GM19099 (cell line): Measurements from ENCODE around the gene HEPN1.

Experiments
- POLR2A ChIP-seq: IDR thresholded peaks from 3 replicates; pipeline ENCODE4 v1.6.1; 2011; ENCODE audit warnings: low read depth; ENCODE audit not compliant: insufficient read length; ENCODE audit errors: extremely low read depth

Gene HEPN1

DNA sequence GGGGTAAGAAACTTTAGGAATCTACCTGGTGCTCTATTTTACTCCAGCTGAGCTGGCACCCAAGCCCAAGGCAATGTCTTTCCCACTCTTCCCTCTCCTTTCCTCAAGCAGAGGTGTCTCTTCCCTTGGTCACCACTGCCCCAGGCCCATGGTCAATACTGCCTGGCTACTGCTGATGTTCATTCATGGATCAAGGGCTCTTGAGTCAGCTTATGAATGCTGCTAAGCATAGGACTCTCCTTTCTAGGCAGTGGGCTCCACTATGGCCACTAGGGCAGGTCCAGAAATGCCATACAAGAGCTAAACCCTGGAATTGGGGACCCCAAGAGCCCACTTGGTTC is 2.7 kb upstream of the HEPN1 start:
- TF ChIP-seq POLR2A = no peak

DNA sequence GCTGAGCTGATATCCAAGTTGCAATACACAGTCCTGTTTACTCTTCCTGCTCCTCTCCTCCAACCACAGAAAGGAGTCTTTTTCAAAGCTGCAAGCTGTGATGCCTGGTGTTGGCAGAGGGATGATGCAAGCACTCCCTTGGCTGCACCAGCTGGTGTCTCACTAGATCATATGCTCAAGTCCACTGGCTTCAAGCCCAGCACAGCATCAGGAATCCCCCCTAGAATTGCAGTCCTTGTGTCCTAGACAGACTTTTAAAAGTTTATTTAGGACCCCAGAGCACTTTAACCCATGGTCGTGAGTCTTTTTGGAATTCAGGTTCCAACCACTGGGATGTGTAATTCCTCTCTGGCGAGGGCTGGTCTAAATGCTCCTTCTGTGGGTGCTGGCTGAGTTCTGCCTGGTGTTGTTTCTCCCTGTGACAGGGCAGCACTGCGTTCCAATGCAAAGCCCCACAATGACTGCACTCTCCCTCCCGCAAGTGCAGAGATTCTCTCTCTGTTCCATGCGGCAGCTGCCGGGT is 1.9 kb upstream of the HEPN1 start:
- TF ChIP-seq POLR2A = no peak

DNA sequence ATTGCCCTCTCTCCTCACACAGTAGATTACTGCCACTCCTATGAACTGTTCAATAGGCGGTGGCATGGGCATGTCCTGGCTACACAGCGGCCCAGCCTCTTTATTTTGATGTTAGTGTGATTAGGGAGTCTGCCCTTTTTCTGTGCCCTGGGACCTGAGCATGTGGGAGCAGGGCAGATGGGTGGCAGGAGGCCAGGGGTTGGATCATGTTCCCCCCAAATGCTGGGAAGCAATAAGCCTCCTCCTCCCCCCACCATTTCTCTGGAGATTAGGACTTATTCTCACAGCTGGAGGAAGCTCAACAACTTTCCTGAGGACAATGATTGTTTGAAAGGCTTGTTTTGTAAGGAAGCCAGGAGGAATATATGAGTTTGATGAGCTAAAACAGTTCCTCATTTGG is 848 bp downstream of the HEPN1 start:
- TF ChIP-seq POLR2A = no peak

DNA sequence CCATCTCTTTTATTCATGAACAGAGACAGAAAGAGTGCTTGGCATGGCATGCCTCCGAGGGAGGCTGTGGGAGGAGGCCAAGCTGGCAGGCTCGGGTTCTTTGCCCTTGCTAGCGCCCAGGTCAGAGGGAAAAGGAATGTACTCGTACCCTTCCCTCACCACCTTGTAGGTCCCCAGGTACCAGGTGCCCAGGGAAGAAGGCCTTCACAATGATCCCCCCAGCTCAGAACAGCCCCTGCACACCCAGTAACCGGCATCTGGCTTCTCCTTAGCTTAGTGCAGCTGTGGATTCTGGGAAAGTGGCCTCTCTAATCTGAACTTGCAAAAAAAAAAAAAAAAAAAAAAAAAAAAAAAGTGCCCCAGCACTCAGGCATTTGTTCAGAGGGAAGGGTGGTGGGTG is 1.3 kb downstream of the HEPN1 start:
- TF ChIP-seq POLR2A = no peak

DNA sequence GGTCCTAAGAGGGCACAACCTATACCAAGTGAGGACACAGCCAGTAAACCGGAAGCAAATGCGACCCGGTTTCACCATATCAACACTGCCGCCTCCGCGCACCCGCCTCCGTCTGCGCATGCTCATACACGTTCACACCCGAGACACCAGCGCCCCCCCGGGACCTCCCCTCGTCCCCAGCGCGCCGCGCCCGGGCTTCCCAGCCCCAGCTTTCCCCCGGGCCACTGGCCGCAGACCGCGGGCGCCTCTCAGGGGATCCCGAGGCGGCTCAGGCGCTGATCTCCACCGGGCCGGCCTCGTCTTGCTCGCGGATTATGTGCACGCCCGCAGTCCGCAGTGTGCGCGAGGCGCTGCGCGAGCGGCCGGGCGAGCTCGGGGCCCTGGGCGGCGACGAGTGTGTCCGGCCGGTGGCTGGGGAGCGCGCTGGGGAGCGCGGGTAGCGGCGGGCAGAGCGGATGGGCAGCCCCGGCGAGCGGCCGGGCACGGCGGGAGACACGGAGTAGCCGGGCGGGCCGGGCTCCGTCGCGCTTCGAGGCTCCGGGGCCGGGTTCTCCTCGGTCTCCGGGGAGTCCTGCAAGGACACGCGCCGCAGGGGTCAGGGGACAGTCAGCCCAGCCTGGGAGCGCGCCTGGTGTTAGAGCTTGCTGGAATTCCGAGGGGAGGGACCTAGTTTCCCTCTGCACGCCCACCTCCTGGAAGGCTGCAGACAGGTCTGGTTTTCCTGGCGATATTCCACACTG is 2.0 kb downstream of the HEPN1 start:
- TF ChIP-seq POLR2A = no peak

DNA sequence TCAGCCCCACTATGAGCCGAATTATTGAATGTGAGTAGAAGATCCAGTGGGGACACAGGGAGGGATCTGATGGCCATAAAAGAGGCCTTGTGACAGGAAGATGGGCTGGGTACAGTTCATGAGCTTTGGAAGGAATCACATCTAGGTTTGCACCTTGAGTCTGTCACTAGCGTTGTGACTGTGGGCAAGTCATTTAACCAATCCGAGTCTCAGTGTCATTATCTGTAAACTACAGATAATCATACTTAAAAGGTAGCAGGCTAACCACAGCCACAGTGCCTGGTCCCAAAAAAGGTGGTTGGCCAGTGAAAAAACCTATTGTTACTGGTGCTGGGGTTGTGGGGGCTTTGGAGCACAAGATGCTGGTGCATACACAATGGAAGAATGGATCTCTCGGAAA is 3.8 kb downstream of the HEPN1 start:
- TF ChIP-seq POLR2A = no peak

DNA sequence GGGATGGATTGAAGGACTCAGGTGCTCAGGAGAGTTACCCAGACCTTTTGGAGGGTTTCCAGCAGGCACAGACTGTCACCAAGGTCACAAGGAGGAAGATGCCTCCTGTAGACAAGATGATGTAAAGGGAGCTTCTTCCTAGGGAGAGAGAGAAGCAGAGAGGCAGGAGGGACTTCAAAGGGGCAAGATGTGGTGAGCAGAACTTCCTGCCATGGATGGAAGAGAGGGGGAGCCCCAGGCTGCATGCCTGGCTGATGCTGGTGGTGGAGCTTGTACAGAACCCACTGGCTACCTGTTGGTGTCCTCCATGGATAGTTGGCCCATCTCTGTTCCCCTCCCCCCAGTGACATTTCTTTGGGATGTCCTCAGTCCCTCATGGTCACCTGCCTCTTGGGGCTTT is 4.2 kb downstream of the HEPN1 start:
- no peak for TF ChIP-seq POLR2A

DNA sequence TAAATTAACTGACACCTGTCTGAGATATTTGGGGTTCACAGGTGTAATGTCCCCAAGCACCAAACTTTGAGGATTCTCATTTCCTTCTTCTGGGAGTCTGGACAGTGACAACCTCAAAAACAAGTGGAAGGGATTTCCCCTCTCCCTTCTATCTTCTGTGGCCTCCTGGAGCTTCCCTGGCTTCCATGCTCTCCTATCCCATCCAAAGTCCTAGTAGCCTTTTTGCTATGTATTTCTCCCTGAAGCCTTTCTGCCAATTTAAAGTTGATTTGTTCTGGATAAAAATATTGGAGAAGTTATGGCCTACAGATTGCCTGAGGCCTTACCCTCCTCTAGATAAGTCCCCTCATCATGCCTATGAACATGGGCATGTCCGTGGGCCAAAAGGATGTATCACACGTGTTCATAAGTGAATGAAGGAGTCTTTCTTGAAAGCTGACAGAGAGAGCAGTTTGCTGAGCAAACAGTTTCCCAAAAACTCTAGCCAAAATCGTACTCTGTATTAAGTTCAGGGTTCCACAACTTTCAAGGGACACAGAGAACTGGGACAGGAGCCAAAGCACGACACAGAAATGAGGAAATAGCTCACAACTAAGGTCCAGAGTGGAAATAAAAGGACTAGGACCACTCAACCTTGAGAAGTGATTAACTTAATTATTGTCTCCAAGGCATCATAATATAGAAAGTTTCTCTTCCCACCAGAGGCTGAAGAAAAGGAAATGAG is 10.1 kb downstream of the HEPN1 start:
- no peak for TF ChIP-seq POLR2A

DNA sequence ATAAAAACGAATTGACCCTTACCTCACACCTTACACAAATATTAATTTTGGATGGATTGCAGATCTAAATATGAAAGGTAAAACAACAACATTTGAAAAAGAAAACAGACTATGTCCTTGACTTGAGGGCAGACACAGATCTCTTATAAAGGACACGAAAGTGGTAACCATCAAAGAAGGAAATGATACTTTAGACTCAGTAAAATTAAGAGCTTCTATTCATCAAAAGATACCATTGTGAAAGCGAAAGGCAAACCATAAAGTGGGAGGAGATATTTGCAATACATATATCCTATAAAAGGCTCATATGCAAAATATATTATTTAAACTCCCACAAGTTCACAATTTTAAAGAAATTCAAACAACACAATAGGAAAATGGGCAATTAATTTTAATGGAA is 11.7 kb downstream of the HEPN1 start:
- no peak for TF ChIP-seq POLR2A

DNA sequence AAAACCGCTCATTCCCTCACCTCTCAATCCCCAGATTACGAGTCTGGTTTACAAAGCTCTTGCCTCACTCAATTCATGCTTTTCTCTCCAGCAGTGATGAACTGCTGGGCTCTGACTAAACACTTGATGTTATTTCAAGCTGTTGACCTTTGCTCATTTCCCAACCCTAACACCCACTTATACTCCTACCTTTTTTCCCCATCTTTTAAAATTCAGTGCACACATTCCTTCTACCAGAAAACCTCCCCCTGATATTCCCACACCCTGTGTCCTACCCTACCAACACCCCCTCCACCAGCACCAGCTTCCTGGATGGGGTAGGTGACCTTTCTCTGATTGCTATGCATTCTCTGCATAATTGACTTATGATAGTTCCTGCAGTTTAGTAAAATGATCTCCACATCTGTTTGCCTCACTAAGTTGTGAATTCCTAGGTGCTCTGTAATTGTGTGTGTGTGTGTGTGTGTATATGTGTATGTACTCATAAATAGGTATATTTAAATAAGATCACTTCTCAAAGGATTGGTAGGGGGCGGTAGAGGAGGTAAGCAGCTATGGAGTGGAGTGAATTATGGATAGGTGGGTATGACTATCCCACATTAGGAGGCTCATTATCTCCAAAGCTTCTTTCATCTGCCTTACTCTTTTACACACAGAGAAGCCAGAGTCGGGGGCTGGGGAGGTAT is 16.0 kb downstream of the HEPN1 start:
- TF ChIP-seq POLR2A = no peak

DNA sequence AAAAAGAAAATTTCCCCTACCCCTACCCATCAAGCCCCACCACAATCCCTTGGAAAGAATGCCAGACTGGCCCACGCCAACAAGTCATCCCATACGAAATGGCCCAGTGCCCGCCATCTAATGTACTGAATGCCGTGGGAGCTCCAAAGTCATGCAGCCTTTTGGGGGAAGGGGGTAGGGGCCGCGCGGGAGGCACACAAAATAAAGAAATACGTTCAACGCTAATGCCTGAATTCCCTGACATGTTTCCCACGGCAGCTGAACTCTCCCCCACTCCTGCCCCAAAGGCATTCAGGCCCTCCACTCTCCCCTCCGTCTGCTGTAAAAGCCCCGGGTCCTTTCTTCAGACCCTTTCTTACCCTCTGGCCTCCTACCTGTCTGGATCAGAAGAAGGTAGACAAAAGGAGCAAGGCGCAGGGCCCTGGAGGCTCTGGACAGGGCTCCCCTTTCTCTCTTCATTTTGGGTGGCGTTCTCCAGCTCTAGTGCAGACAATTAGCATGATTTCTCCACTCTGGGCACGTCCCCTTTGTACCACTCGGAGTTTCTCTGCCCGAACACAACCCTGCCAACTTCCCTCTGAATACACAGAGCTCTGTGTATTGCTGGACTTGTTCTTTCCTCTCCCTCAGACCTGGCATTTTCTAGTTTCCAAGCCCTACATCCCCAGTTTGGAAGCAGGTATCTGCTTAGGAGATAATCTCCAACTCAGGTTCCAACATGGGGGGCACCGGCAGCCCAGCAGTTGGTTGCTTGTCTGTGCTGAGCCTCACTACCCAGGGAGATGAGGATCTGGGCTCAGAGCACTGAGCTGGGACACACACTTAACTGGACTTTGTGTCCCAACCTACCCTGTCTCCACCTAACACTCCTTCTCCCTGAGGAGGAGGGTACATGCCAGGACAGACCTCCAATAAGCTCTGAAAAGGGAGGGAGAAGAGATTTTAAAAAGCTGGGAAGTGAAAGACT is 16.8 kb downstream of the HEPN1 start, which contains the start of gene HEPACAM:
TSS of gene HEPACAM (minus strand) at position 500 of the 967 bp plus-strand sequence. CDS start at position 459, 41 bp downstream.
- no peak for TF ChIP-seq POLR2A

DNA sequence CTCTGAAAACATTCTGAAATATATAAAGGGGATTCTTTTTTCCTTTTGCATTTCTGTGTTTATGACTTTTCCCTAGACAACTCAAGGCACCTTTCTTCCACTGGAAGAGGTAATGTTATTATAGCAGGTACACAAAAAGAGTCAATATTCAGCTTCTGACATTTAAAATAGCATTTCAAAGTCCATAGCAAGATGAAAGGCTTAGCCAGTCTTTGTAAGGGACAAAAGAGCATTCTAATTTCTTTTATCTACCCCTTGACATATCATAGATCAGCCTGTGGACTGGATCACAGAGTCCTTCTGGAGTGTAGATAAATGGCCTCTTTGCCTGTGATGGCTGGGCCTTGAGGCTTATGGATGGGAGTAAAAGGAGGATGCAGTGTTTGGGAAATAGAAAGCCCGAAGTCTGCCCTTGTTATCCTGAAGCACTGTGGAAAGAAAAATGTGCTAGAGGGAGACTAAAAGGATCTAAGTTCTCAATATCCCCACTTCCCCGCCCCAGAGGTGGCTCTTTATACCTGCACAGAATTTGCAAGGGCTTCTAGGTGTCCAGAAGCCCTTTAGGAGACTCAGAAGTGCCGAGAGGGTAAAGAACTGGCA is 18.4 kb downstream of the HEPN1 start:
- TF ChIP-seq POLR2A = no peak

DNA sequence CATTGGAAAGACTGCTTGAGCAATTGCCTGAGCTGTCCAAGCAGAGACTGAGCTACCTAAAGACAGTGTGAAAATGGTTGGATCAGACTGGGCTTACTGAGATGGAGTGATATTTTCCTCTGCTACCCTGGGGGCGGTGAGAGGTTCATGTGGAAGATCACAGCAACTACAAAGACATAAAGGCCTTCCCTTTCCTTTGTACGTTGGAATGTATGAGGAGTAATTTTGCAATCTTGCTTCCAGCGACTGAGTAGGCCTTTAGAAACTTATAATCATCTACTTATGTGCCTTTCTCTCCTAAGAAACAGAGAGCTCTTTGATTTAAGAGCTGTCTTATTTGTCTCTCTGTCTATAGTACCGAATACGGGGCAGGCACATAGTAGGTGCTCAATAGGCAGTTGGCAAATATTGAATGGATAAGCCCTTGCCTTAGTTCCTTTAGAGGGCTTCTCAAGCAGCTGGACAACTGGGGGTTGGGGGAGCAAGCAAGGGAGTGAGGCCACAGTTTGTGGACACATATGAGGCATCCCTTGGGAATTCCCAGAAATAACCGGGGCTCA is 19.2 kb downstream of the HEPN1 start:
- no peak for TF ChIP-seq POLR2A

DNA sequence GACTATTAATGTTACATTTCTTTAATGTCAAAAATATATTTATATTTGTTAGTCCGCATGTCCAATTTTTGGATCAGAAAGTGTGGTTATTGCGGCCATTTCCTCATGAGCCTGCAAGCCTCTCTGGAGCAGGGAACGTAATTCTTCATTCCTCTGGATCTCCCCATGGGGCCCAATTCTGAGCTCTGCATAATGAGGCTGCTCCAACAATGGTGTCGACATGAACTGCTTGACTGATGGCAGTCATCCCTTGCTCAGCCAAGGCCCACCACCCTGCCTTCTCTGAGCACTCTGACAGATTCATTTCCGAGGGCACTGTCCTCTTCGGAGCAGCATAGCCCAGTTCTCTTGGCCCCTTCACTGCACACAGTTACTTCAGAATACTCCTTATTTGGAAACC is 19.9 kb downstream of the HEPN1 start:
- no peak for TF ChIP-seq POLR2A
